Stimulated activated CD8-positive, alpha-beta memory T cell treated with anti-CD3 and anti-CD28 coated beads, Interleukin-2, amount 100 ng/mL, for 48 hours (primary cell): ENCODE data around the gene KRTAP5-7.

ENCODE experiments used
- DNase-seq, 2 donors: peaks; one replicate each; pipeline ENCODE4 v3.0.0-alpha.2; 2020; ENCODE audit warnings: low read depth in 2 of 2

Gene KRTAP5-7

DNA sequence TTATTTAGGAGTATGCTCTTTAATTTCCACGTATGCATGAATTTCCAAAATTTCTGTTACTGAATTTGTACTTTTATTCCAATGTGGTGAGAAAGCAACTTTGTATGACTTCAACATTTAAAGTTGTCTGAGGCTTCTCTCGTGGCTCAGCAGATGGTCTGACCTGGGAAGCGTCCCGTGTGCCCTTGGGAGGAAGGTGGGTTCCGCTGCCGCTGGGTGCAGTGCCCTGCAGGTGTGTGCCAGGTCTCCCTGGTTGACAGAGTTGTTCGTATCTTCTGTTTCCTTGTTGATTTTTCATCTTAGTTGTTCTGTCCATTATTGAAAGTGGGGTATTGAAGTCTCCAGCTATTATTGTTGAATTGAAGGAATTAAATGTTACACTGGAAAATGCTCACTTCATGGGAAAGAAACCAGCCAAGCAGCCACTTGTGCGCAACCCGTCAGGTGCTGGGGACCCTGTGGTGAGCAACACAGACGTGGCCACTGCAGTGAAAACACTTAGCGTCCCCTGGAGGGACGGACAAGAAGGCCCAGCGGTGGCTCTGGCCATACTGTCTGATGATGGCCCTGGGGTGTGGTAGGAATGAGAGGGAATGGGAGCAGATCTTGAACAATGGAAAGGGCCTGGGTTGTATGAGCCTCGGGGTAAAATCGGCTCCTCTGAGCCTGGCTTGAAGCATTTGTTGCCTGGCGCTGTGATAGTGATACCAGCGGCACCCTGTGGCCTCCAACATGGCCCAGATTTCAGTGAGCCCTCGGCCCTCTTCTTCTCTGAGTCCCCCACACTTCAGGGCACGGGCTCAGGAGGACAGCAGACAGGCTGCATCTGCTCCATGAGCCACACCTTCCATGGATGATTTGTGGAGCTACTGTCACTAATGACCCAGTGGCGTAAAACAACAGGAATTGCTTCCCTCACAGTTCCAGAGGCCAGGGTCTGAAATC is 31.5 kb upstream of the KRTAP5-7 start:
- DNase-seq, result no peak

- no peak for DNase-seq
Measured at GRCh38 chr11:71496421-71496820, 30.6 kb upstream of the KRTAP5-7 start.

GRCh38 chr11:71498091-71498490 is 29.0 kb upstream of the KRTAP5-7 start:
- no peak for DNase-seq

DNA sequence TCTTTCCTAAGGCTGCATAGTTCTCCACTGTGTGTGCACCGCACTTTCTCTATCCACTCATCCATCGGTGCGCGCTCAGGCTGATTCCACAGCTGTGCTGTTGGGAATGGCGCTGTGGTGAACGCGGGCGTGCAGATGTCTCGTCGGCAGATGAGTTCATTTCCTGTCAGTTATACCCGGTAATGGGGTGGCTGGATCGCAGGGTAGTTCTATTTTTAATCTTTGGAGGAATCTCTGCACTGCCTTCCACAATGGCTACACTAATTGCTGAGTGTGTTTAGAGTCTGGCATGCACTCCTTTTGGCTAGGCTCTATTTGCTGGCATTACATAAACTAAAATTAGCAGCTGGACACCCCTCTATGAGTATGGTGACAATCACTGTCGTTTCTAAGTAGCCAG is 27.9 kb upstream of the KRTAP5-7 start:
- DNase-seq, result no peak

- no peak for DNase-seq
Measured at GRCh38 chr11:71499546-71499945, 27.5 kb upstream of the KRTAP5-7 start.

- no peak for DNase-seq
Measured at GRCh38 chr11:71500601-71501021, 26.5 kb upstream of the KRTAP5-7 start.

DNA sequence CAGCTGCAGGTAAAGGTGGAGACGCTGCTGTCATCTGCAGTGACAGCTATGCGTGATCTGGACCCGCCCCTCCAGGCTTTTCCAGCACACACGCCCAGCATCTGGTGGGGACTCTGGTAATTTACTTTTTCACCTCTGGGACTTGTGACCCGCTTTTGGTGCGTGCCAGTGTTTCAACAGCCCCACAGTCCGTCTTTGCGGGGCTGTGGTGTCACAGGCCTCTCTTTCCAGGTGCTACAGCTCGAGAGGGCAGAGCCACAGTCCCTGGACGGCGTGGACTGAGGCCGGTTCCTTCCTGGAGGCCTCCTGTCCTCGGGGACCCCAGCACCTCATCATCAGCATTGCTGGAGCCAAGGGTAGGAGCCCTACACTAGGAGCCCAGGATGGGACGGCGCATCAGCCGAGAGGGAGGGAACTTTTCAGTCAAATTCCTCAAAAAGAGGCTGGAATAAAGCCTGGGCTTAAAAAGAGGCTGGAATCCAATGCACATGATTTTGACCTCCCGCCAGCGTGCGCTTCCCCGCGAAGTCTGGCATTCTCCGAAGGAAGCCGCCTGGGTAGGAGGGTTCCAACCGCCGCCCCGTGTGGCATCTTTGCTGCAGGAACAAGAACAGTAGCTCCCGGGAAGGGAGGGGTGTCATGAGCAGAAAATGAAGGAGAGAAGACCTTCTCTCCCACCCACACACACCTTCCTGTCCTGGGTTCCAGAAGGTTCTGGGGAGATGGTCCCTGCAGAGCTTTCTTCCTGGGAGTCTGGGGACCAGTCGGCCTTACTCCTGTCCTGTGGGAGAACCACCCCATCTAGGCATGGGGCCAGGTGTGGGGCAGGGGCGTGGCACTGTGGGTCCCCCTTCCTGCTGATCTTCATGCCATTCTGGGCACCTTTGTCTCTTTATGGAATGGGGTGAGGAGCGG is 25.7 kb upstream of the KRTAP5-7 start:
- DNase-seq, result no peak

DNA sequence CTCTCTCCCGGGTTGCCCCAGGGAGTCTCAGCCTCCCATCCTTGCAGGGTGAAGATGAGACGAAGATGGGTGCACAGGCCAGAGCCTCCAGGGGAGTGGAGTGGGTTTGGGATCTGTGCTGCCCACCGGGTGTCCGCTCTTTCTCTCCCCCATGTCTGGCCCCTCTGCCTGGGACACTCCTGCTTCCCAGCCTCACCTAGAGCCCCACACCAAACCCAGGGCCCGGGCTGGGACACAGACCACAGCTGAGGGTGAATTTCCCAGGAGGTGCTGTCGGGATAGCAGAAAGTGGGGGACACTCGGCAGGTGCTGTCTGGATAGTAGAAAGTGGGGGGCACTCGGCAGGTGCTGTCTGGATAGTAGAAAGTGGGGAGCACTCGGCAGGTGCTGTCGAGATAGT is 25.0 kb upstream of the KRTAP5-7 start:
- no peak for DNase-seq

- no peak for DNase-seq
Measured at GRCh38 chr11:71502871-71503435, 24.1 kb upstream of the KRTAP5-7 start.

- no peak for DNase-seq
Measured at GRCh38 chr11:71504531-71504930, 22.5 kb upstream of the KRTAP5-7 start.

- DNase-seq, result no peak
Measured at GRCh38 chr11:71505001-71505400, 22.1 kb upstream of the KRTAP5-7 start.

DNA sequence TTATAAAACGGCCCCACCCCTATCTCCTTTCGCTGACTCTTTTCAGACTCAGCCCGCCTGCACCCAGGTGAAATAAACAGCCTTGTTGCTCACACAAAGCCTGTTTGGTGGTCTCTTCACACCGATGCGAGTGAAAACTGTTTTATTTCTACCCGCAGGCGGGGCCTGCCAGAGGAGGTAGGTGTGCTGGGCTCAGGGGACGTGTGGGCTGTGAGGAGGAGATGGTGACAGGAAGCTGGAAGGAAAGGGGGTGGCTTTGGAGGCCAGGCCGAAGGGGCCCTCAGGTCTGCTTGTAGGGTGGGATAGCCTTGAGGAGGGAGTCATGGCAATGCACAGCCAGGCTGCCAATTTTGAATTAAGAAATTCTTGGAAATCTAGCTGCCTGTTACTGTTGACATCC is 21.3 kb upstream of the KRTAP5-7 start:
- no peak for DNase-seq

GRCh38 chr11:71507102-71507501 is 20.0 kb upstream of the KRTAP5-7 start:
- no peak for DNase-seq

DNA sequence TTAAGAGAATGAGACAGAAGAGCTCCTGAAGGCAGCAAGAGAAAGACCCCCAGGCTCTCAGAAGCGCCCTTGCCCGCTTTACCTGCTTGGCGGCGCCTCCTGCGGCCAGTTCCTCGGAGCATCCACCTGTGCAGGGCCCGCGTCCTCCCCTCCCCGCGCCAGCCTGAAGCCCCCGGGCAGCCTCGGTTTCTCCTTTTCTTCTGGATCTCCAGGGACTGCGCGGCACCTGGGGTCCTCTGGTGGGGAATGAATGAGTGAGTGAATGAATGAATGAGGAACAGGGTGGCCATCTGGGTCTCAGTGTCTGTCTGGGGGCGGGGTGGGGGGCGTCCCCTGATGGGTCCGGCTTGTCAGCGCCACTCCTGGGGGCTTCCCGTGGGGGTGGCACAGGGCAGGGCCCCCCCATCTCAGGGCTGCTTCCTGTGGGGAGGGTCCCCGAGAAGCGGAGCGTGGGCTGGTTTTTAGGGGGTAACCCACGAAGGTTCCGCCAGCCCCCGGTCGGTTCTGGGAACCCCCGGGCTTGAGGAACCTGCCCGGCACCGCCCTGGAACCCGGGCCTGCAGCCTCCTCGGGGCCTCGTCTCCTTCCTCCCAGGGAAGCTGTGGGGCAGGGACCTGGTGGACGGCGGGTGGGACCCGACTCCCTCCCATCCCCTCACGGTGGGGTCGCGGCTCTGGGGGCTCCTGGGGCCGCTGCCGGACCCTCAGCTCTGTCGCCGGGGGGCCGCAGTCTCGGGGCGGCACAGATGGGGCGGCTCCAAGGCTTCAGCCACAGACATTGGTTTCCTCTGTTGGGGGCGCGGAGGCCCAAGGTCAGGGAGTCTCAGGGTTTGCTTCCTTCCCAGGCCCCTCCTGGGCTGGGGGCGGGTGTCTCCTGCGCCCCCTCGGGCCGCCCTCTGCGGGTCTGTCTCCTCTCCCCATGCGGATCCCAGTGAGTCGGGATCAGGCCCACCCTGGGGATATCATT is 8.3 kb upstream of the KRTAP5-7 start:
- DNase-seq, result no peak

DNA sequence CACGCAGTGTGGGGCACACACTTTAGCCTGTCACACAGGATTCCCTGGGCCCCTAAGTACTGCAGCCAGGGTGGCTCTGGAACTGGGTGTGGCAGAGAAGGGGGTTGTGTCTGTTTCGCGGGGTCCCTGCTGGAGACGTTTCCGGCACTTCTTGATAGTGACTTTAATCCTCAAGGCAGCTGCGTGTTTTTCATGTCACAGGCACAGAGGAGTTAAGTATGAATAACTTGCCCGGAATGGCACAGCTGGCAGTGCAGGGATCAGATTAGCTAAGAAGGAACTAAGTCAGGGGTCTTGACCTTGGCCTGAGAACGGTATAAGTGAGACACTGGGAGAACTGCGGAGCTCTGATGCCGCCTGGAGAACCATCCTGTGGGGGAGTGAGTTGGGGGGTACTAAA is 7.5 kb upstream of the KRTAP5-7 start:
- DNase-seq, result no peak

- no peak for DNase-seq
Measured at GRCh38 chr11:71525188-71525937, 1.7 kb upstream of the KRTAP5-7 start.

- DNase-seq, result no peak
Measured at GRCh38 chr11:71525938-71526495, 1.1 kb upstream of the KRTAP5-7 start.

- DNase-seq, result no peak
Measured at GRCh38 chr11:71527576-71528210, 626 bp downstream of the KRTAP5-7 start.

- no peak for DNase-seq
Measured at GRCh38 chr11:71530602-71531001, 3.5 kb downstream of the KRTAP5-7 start.
